Ectodermal cell (in vitro differentiated cells): ENCODE results near the gene AVPR1A. TPM values are rescaled to one million over a fixed set of nuclear protein-coding genes. Genes with fewer than 3 reads are reported as not detected.
A peak's percentile ranks its signal among the peaks of the same experiment; 100 is the strongest.
"Not testable (repeated sequence)": the region's sequence is repeated elsewhere in the genome, so short reads cannot be mapped to it uniquely, and the experiment has no call there.

Source experiments
- H3K27ac ChIP-seq: 2 replicates; pipeline ENCODE4 v1.7.0; 2013; ENCODE audit warnings: mild to moderate bottlenecking, low read depth, low read length; ENCODE audit not compliant: insufficient read depth, poor library complexity, severe bottlenecking
- H3K27me3 ChIP-seq: 2 replicates; pipeline ENCODE4 v1.7.0; 2013; ENCODE audit warnings: mild to moderate bottlenecking, low read length; ENCODE audit not compliant: insufficient read depth, control insufficient read depth, poor library complexity, severe bottlenecking
- H3K36me3 ChIP-seq: one replicate; pipeline ENCODE4 v1.7.0; 2013; ENCODE audit warnings: low read length; ENCODE audit not compliant: control insufficient read depth, insufficient read depth
- H3K4me1 ChIP-seq: one replicate; pipeline ENCODE4 v1.7.0; 2013; ENCODE audit warnings: low read length; ENCODE audit not compliant: control insufficient read depth, insufficient read depth
- H3K4me3 ChIP-seq: 2 replicates; pipeline ENCODE4 v1.7.0; 2013; ENCODE audit warnings: low read depth, low read length, control low read depth; ENCODE audit not compliant: insufficient read depth
- H3K9me3 ChIP-seq: 2 replicates; pipeline ENCODE4 v1.7.0; 2013; ENCODE audit warnings: mild to moderate bottlenecking, low read length, moderate library complexity; ENCODE audit not compliant: control insufficient read depth
- WGBS, 2 experiments: methylation state at CpG; one replicate each; pipeline ENCODE4 v1.1.7; 2013; ENCODE audit warnings: missing lambda C conversion rate in 2 of 2; 5-methylcytosine and 5-hydroxymethylcytosine counted together
- polyA plus RNA-seq, 4 experiments: library from polyadenylated mRNA; stranded (reverse); fragments of 50-300 nt; gene quantifications; one replicate each; pipeline ENCODE4 v1.2.3, GENCODE V29; 2013

Gene AVPR1A
- not detected for polyA plus RNA-seq (2013, experiment 1 of 4)
- 0.05 TPM for polyA plus RNA-seq (2013, experiment 2 of 4)
- 0.05 TPM for polyA plus RNA-seq (2013, experiment 3 of 4)
- polyA plus RNA-seq (2013, experiment 4 of 4) = 0.04 TPM

GRCh38 chr12:63150713-63151622 lies at the start of gene AVPR1A:
Gene AVPR1A (minus strand): TSS chr12:63151201. CDS start chr12:63150836, 365 bp downstream.
- H3K27me3 ChIP-seq = peaks cover 62% of the 10 kb centered on the region
- peak within 1 kb of the TSS; percentile 31 for H3K4me3 ChIP-seq
- peaks cover 5% of the 10 kb centered on the region for H3K4me1 ChIP-seq
- WGBS, 2 experiments = 1% methylated on average over 64 of the region's 64 CpGs
- no peaks in the 10 kb centered on the region for H3K36me3 ChIP-seq
- H3K9me3 ChIP-seq = no peaks in the 10 kb centered on the region
- H3K27ac ChIP-seq = no peak within 1 kb of the TSS

GRCh38 chr12:63196168-63196567 lies 45.2 kb upstream of the AVPR1A start:
- no peaks in the 10 kb centered on the region for H3K4me1 ChIP-seq
- no peaks in the 10 kb centered on the region for H3K27me3 ChIP-seq
- no peaks in the 10 kb centered on the region for H3K9me3 ChIP-seq
- H3K27ac ChIP-seq = no peak overlapping the region
- no peaks in the 10 kb centered on the region for H3K36me3 ChIP-seq
- 94 to 95% methylated on average over 7 of the region's 7 CpGs for WGBS, 2 experiments
- no peak overlapping the region for H3K4me3 ChIP-seq

- H3K4me3 ChIP-seq = no peak overlapping the region
- H3K4me1 ChIP-seq = no peaks in the 10 kb centered on the region
- 90 to 91% methylated on average over 2 of the region's 2 CpGs for WGBS, 2 experiments
- H3K27ac ChIP-seq = no peak overlapping the region
- H3K36me3 ChIP-seq = no peaks in the 10 kb centered on the region
- no peaks in the 10 kb centered on the region for H3K9me3 ChIP-seq
- H3K27me3 ChIP-seq = no peaks in the 10 kb centered on the region
Measured at GRCh38 chr12:63179224-63179623, 28.2 kb upstream of the AVPR1A start.

- no peaks in the 10 kb centered on the region for H3K9me3 ChIP-seq
- H3K36me3 ChIP-seq = no peaks in the 10 kb centered on the region
- no peaks in the 10 kb centered on the region for H3K4me1 ChIP-seq
- H3K4me3 ChIP-seq = no peak overlapping the region
- no peaks in the 10 kb centered on the region for H3K27me3 ChIP-seq
- H3K27ac ChIP-seq = no peak overlapping the region
Measured at GRCh38 chr12:63170321-63170720, 19.3 kb upstream of the AVPR1A start.

- H3K4me1 ChIP-seq, H3K27me3 ChIP-seq, H3K27ac ChIP-seq, H3K36me3 ChIP-seq, H3K9me3 ChIP-seq, H3K4me3 ChIP-seq: not testable (repeated sequence)
- WGBS, 2 experiments = 92 to 94% methylated on average over 6 of the region's 6 CpGs
Measured at GRCh38 chr12:63167741-63168140, 16.7 kb upstream of the AVPR1A start.

- Histone ChIP-seq H3K4me1 (no peaks in the 10 kb centered on the region), H3K36me3 (no peaks in the 10 kb centered on the region), H3K27me3 (no peaks in the 10 kb centered on the region), H3K27ac (no peak overlapping the region), H3K9me3 (no peaks in the 10 kb centered on the region), H3K4me3 (no peak overlapping the region)
- WGBS, 2 experiments = 92 to 95% methylated on average over 2 of the region's 2 CpGs
Measured at GRCh38 chr12:63164911-63165310, 13.9 kb upstream of the AVPR1A start.

- H3K4me1 ChIP-seq = no peaks in the 10 kb centered on the region
- H3K4me3 ChIP-seq = no peak overlapping the region
- no peaks in the 10 kb centered on the region for H3K36me3 ChIP-seq
- WGBS, 2 experiments = 86 to 100% methylated on average over 1 of the region's 1 CpG
- H3K27ac ChIP-seq = no peak overlapping the region
- no peaks in the 10 kb centered on the region for H3K27me3 ChIP-seq
- H3K9me3 ChIP-seq = no peaks in the 10 kb centered on the region
Measured at GRCh38 chr12:63163541-63163940, 12.5 kb upstream of the AVPR1A start.

GRCh38 chr12:63155375-63155774 lies 4.4 kb upstream of the AVPR1A start:
- Histone ChIP-seq H3K27ac (no peak overlapping the region), H3K4me3 (no peak overlapping the region), H3K9me3 (no peaks in the 10 kb centered on the region), H3K27me3 (peaks cover 20% of the 10 kb centered on the region), H3K4me1 (peaks cover 2% of the 10 kb centered on the region), H3K36me3 (no peaks in the 10 kb centered on the region)
- 90 to 95% methylated on average over 1 to 2 of the region's 2 CpGs for WGBS, 2 experiments

GRCh38 chr12:63154560-63154959 lies 3.6 kb upstream of the AVPR1A start:
- 95 to 97% methylated on average over 4 to 5 of the region's 5 CpGs for WGBS, 2 experiments

GRCh38 chr12:63152321-63152700 lies 1.3 kb upstream of the AVPR1A start:
- WGBS, 2 experiments = 38% methylated on average over 6 to 7 of the region's 7 CpGs
- H3K27ac ChIP-seq = no peak overlapping the region
- no peaks in the 10 kb centered on the region for H3K36me3 ChIP-seq
- peaks cover 5% of the 10 kb centered on the region for H3K4me1 ChIP-seq
- no peaks in the 10 kb centered on the region for H3K9me3 ChIP-seq
- H3K4me3 ChIP-seq = no peak overlapping the region
- H3K27me3 ChIP-seq = peaks cover 50% of the 10 kb centered on the region

More at GRCh38 chr12:63154560-63154959, 3.6 kb upstream of the AVPR1A start:
- H3K36me3 ChIP-seq = no peaks in the 10 kb centered on the region
- H3K9me3 ChIP-seq = no peaks in the 10 kb centered on the region
- H3K4me3 ChIP-seq = no peak overlapping the region
- no peak overlapping the region for H3K27ac ChIP-seq
- H3K4me1 ChIP-seq = peaks cover 5% of the 10 kb centered on the region
- H3K27me3 ChIP-seq = peaks cover 28% of the 10 kb centered on the region
